Osteoblast (primary cell): Measurements from ENCODE around the gene CMTM4. TPM values are rescaled to one million over a fixed set of nuclear protein-coding genes. Genes with fewer than 3 reads are reported as not detected.

Experiments used
- DNase-seq: peaks from one replicate; pipeline ENCODE4 v3.0.0; 2011; ENCODE audit warnings: low spot score, mixed read lengths; ENCODE audit not compliant: insufficient read length; ENCODE audit errors: missing footprints
- H2AFZ ChIP-seq: 2 replicates; pipeline ENCODE4 v1.6.0; 2011; ENCODE audit warnings: mild to moderate bottlenecking, low read length
- H3K27ac ChIP-seq: 2 replicates; pipeline ENCODE4 v1.5.1; 2011; ENCODE audit warnings: mild to moderate bottlenecking, low read depth, low read length, moderate library complexity
- H3K27me3 ChIP-seq: 2 replicates; pipeline ENCODE4 v1.6.0; 2012; ENCODE audit warnings: mild to moderate bottlenecking, control low read depth, inconsistent platforms, low read length, moderate library complexity; ENCODE audit not compliant: insufficient read depth
- H3K36me3 ChIP-seq: 2 replicates; pipeline ENCODE4 v1.5.1; 2011; ENCODE audit warnings: mild to moderate bottlenecking, low read length, control low read depth, moderate library complexity; ENCODE audit not compliant: insufficient read depth
- H3K4me1 ChIP-seq: 2 replicates; pipeline ENCODE4 v1.5.1; 2011; ENCODE audit warnings: mild to moderate bottlenecking, low read length, control low read depth, moderate library complexity; ENCODE audit not compliant: insufficient read depth
- H3K4me2 ChIP-seq: 2 replicates; pipeline ENCODE4 v1.6.0; 2011; ENCODE audit warnings: mild to moderate bottlenecking, low read length; ENCODE audit not compliant: insufficient read depth
- H3K4me3 ChIP-seq: fragments of 200-600 bp; sonication (generic); 3 replicates; pipeline ENCODE4 v1.5.1; 2012; ENCODE audit warnings: mild to moderate bottlenecking, low read length, inconsistent platforms; ENCODE audit not compliant: insufficient read depth
- H3K79me2 ChIP-seq: 2 replicates; pipeline ENCODE4 v1.6.0; 2012; ENCODE audit warnings: mild to moderate bottlenecking, low read length, control low read depth, inconsistent platforms; ENCODE audit not compliant: insufficient read depth
- H3K9me3 ChIP-seq: 2 replicates; pipeline ENCODE4 v1.5.1; 2011; ENCODE audit warnings: low read depth, low read length, control low read depth
- H4K20me1 ChIP-seq: 2 replicates; pipeline ENCODE4 v1.6.0; 2012; ENCODE audit warnings: mild to moderate bottlenecking, low read length, control low read depth; ENCODE audit not compliant: insufficient read depth
- CTCF ChIP-seq: IDR thresholded peaks from 2 replicates; pipeline ENCODE4 v1.5.1; 2011; ENCODE audit warnings: mild to moderate bottlenecking, low read depth, low read length, moderate library complexity; ENCODE audit errors: extremely low read depth
- total RNA-seq: library from RNA; depleted of rRNA; stranded (reverse); fragments of >200 nt; gene quantifications from 2 replicates; pipeline ENCODE4 v1.2.3, GENCODE V29; 2012

Gene CMTM4
- total RNA-seq, 1 donor: 42.7 TPM

- Histone ChIP-seq H3K27ac (no peak overlapping the region), H3K4me2 (peak overlapping the region; percentile 93), H3K9me3 (no peaks in the 10 kb centered on the region), H3K27me3 (no peaks in the 10 kb centered on the region), H3K4me1 (peaks cover 10% of the 10 kb centered on the region), H4K20me1 (no peaks in the 10 kb centered on the region), H3K4me3 (peak overlapping the region; percentile 77), H2AFZ (peak overlapping the region; percentile 65), H3K79me2 (peaks cover 9% of the 10 kb centered on the region), H3K36me3 (no peaks in the 10 kb centered on the region)
- no peak for TF ChIP-seq CTCF
- DNase-seq: no peak
Observed at GRCh38 chr16:66695935-66696668, 441 bp downstream of the CMTM4 start.

- no peak for TF ChIP-seq CTCF
- no peaks in the 10 kb centered on the region for H3K27me3 ChIP-seq
- peaks cover 10% of the 10 kb centered on the region for H3K4me1 ChIP-seq
- H2AFZ ChIP-seq: peak overlapping the region; percentile 65
- H3K36me3 ChIP-seq: no peaks in the 10 kb centered on the region
- no peaks in the 10 kb centered on the region for H4K20me1 ChIP-seq
- no peaks in the 10 kb centered on the region for H3K9me3 ChIP-seq
- H3K4me2 ChIP-seq: peak overlapping the region; percentile 93
- peak; percentile 90 for DNase-seq
- no peak overlapping the region for H3K27ac ChIP-seq
- H3K79me2 ChIP-seq: peaks cover 9% of the 10 kb centered on the region
- H3K4me3 ChIP-seq: peak overlapping the region; percentile 77
Observed at GRCh38 chr16:66695471-66695934, 1.0 kb downstream of the CMTM4 start.

- Histone ChIP-seq H4K20me1 (no peaks in the 10 kb centered on the region), H3K27ac (no peak overlapping the region), H3K36me3 (no peaks in the 10 kb centered on the region), H3K9me3 (no peaks in the 10 kb centered on the region), H3K79me2 (peaks cover 11% of the 10 kb centered on the region), H3K4me3 (no peak overlapping the region), H3K4me1 (peaks cover 10% of the 10 kb centered on the region), H3K4me2 (no peak overlapping the region), H2AFZ (no peak overlapping the region), H3K27me3 (no peaks in the 10 kb centered on the region)
- no peak for TF ChIP-seq CTCF
- DNase-seq: no peak
Observed at GRCh38 chr16:66693149-66693548, 3.4 kb downstream of the CMTM4 start.

- Histone ChIP-seq H3K36me3 (no peaks in the 10 kb centered on the region), H3K27ac (no peak overlapping the region), H3K27me3 (no peaks in the 10 kb centered on the region), H4K20me1 (no peaks in the 10 kb centered on the region), H3K79me2 (peaks cover 13% of the 10 kb centered on the region), H3K4me1 (peaks cover 10% of the 10 kb centered on the region), H2AFZ (no peak overlapping the region), H3K4me2 (no peak overlapping the region), H3K4me3 (no peak overlapping the region), H3K9me3 (no peaks in the 10 kb centered on the region)
- no peak for DNase-seq
- no peak for TF ChIP-seq CTCF
Observed at GRCh38 chr16:66692341-66692740, 4.2 kb downstream of the CMTM4 start.
